ENCODE data around the gene METTL17.
"Not testable (repeated sequence)": the region's sequence is repeated elsewhere in the genome, so short reads cannot be mapped to it uniquely, and the experiment has no call there.

METTL17 gene, protein sequence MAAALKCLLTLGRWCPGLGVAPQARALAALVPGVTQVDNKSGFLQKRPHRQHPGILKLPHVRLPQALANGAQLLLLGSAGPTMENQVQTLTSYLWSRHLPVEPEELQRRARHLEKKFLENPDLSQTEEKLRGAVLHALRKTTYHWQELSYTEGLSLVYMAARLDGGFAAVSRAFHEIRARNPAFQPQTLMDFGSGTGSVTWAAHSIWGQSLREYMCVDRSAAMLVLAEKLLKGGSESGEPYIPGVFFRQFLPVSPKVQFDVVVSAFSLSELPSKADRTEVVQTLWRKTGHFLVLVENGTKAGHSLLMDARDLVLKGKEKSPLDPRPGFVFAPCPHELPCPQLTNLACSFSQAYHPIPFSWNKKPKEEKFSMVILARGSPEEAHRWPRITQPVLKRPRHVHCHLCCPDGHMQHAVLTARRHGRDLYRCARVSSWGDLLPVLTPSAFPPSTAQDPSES

DNA sequence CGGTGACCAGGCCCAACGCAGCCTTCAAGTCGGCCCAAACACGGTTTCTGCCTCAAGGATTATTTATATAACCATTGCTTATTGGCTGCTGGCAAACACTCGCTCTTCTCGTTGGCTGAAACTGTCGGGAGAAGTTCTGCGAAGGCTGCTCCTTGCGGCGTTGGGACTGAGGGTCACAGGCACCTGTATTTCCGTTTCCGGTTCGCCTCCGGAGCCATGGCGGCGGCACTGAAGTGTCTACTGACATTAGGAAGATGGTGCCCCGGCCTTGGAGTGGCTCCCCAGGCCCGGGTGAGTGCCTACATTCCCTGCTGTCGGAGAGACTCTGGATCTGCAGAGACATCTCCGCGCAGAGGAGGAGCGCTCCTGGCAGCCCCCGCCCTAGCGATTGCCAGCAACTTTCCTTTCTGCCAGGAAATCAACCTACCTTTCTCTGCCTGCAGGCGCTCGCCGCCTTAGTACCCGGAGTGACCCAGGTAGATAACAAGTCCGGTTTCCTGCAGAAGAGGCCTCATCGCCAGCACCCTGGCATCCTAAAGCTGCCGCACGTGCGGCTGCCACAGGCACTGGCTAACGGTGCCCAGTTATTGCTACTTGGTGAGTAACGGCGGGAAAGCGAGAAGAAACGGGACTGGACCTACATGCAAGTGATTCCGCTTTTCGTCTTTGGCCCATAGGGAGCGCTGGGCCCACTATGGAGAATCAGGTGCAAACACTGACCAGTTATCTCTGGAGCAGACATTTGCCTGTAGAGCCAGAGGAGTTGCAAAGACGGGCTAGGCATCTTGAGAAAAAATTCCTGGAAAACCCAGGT is at the start of gene METTL17:
Gene METTL17, plus strand, starts transcription at position 194 of the 814 bp plus-strand sequence. Its CDS starts 23 bp downstream, at position 217.
- peak; percentile 99 for DNase-seq

DNA sequence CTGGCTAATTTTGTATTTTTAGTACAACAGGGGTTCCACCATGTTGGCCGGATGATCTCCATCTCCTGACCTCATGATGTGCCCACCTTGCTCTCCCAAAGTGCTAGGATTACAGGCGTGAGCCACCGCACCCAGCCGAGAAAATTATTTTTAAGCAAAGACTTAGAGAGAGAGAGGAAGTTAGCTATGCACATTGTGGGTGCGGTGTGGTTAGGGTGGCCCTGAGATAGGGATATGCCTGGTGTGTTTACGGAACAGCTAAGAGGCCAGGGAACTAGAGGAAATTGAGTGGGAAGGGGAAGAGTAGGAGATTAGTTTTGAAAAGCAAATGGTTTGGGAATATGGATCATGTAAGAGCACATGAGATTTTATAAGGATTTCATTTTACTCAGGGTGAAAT is 44.6 kb upstream of the METTL17 start:
- DNase-seq: not testable (repeated sequence)

DNA sequence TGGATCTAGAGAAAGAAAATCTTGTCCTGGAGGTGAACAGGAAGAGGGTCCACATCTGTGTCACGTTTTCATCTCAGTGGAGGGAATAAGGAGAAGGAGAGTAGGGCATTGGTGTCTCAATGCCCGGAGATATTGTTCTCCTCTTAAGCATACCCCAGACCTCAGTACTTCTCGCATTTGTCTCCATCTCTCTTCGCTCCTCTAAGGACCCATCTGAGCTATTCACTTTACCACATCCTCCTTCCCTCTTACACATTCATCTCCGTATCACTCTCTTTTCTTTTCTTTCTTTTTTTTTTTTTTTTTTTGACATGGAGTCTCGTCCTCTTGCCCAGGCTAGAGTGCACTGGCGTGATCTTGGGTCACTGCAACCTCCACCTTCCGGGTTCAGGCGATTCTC is 43.1 kb upstream of the METTL17 start:
- not testable (repeated sequence) for DNase-seq

DNA sequence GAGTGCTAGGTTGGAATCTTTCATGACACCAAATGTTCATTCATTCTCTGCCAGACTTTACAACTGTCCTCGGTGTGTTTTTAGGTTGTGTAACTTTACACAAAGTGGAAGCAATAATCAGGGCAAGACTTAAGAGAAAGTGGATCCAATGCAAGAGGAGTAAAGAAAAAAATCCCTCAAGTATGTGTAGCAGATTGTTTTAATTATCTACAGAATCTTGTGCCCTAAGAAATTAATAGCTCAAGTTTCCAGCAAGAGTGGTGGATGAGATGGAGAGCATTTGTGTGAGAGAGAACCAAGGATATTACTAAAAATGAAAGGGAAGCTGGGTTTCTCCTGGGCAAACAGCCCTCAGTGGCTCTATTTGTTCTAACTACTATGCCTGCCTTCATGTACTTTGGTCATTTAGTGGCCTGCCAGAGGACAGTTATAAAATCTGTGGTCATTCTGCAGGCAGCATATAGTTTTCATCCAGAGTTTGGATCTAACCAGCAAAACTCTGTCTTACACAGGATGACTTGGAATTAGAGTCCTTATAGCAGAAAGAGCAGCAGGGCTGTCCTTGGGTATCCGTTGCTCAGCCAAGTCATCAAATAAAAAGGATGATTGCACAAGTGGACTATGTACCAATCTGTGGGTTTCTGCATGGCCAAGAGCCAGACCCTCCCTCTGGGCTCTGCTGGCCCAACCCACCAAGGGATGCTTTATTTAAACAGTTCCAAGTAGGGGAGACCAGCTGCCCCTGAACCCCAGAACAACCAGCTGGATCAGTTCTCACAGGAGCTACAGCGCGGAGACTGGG is 34.8 kb upstream of the METTL17 start, which contains the start of gene RNASE2:
Gene RNASE2, plus strand, starts transcription at position 752 of the 802 bp plus-strand sequence. CDS start 285 bp downstream, outside the sequence.
- not testable (repeated sequence) for DNase-seq

DNA sequence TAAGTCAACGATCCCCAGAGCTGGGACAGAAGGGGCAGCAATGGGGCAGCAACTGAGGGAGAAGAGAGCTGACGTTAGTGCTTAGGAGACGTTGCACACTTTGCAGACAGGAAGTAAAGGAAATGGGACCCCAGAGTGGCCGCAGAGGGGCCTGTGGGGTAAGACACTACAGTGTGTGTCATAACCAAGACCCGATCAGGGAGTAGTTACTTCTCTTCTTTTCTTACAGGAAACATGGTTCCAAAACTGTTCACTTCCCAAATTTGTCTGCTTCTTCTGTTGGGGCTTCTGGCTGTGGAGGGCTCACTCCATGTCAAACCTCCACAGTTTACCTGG is 34.3 kb upstream of the METTL17 start:
- DNase-seq: not testable (repeated sequence)

DNA sequence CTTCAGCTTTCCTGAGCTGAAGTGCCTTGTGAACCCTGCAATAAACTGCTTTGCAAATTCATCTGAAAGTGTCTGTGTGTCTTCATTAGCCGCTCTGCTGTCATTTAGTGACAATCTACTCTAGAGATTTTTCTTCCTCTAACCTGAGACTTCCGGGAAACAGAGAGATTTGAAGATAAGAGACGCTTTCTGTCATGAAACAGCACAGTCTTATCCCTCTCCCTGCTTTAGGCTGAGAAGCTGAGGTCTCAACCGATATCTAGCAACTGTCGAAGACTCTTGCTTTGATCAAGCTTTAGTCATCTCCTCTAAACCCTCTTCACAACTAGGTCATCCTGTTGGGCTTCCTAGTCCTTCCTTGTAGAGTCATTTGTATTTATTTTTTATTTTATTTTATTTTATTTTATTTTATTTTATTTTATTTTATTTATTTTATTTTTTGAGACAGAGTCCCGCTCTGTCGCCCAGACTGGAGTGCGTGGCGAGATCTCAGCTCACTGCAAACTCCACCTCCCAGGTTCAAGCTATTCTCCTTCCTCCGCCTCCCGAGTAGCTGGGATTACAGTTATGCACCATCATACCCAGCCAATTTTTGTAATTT is 33.3 kb upstream of the METTL17 start:
- no peak for DNase-seq

DNA sequence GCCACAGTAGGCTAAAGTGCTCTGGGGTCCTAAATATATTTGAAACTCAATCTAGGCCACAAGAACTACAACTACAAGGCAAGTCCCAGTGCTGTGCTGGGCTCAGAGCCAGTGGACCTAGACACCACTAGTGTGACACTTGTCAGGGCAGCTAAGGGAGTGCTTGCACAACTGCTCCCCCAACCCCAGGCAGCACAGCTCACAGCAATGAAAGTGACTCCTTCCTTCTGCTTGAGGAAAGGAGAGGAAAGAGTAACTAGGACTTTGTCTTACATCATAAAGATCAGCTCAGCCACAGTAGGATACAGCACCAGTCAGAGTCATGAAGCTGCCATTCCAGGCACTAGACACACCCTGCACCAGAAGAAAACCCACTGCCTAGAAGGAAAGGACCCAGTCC is 30.8 kb upstream of the METTL17 start:
- DNase-seq: not testable (repeated sequence)

DNA sequence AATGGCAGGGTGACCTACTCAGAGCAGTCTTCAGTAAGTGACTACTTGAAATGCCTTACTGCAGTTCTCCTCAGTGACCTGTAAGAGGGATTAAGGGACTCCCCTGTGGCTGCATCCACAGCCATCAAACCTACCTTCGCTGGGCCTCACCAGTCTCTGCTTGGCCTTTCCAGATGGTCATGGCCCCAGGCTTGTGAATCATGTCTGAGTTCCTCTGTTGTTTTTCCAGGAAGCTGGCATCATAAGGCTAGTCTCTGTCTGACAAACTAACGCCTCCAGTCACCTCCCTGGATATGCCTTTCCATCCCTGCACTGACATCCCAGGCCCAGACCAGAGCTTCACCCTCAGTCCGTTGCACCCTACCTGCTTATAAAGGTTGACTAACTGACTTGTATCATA is 20.4 kb upstream of the METTL17 start:
- no peak for DNase-seq

DNA sequence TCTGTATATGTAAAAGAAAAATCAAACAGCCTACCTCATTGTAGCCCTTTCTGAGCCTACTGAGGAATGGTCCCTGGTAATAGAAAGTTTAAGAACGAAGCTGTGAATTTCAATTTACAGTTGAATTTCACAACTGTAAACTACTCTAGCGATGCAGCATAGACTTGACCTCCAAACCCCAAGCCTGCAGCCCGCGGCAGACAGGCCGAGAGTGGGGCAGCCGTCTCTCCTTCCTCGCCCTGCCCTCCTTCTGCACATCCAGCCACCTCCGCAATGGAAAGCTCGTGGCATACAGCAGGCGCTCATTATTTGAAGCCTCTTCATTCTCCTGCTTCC is 19.2 kb upstream of the METTL17 start:
- DNase-seq: no peak

DNA sequence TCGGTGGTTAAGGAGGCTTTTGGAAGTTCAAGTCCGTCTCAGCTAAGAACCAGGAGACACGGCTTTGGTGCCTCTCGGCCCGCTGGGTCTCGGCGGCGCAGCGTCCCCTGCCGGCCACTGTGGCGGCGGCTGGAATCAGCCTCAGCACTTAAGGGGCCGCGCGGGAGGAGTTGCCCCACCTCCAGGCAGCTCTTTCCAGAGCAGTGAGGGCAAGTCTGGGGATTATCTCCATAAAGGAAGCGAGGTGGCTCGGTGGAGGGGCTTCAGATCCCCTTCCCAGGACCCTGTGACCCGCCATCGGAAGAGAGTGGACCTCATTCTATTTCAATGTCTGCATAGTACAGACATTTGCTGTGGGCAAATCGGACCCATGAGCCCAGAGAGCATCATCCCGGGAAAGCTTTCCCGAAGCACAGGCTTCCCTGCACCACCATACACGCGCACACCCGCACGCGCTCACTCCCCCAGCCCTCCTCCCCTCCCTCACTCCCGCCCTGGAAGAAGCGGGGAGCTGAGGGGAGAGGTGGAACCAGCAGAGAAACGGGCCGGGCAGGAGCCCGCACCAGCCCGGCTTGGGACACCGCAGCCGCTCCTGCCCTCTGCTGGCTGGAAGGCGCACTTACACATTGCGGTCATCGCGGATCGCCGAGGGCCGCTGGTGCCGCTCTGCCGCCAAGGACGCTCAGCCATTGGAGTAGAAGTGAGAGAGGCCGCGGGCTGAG is 18.6 kb upstream of the METTL17 start:
- DNase-seq: peak; percentile 82 to 84

DNA sequence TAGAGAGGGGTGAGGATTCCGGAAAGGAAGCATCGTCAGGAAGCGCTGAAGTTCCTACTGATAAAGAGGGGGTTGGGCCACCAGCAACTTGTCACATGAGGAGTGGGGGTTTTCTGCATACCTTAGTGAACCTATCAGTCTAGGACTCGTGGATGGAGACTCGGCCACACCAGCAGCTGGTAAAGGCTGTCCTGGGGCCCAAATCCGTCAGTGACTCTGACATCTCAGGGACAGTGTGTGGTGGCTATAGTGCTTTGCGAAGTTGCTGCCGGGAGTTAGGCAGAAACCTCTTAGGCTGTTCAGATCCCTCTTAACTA is 18.1 kb upstream of the METTL17 start:
- DNase-seq: no peak

DNA sequence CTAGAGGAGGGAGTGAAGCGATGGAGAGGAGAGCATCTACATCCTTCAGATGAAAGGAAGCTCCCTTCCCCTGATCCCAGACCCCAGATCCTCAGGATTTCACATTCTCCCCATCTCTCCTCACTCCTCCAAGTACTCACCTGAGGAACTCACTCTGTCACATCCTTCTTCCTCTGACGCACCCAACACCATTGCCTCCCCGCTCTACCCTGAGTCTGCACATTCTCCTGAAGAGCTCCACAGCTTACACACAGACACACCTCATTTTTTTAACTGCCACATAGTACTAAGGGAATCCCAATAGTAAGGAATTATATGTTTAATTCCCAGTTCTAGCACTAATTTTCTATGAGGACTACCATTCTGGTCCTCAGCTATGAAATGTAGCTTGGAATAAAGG is 16.3 kb upstream of the METTL17 start:
- no peak for DNase-seq

DNA sequence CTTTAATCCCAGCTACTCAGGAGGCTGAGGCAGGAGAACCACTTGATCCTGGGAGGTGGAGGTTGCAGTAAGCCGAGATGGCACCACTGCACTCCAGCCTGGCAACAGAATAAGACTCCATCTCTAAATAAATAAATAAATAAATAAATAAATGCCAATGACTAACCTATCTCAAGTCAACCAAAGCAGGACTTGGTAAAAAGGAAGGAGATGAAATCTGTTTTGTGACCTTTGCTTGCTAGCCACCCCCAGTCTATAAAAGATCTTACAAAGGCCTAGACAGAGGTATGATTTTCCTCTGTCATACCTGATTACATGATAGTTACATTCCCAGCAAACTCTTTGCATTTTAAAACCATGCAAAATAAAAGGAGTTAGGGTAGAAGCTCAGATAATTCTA is 13.5 kb upstream of the METTL17 start:
- no peak for DNase-seq

DNA sequence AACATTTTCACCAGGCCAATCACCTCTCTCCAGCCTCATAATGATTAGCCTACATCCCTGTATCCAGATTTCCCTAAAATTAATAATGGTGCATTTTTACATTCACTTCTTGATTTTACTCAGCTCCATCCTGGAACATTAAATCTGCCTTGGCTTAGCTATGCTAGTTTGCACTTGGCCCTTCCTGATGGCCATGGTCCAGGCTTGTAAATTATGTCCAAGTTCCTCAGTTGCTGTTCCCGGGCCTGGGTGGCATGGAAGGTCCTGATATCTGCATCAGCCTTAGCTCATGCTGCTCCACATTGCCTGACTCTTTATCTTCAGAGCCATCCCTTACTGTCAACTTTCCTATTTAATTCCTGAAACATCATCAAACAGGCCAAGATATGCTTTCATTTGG is 11.1 kb upstream of the METTL17 start:
- DNase-seq: no peak

DNA sequence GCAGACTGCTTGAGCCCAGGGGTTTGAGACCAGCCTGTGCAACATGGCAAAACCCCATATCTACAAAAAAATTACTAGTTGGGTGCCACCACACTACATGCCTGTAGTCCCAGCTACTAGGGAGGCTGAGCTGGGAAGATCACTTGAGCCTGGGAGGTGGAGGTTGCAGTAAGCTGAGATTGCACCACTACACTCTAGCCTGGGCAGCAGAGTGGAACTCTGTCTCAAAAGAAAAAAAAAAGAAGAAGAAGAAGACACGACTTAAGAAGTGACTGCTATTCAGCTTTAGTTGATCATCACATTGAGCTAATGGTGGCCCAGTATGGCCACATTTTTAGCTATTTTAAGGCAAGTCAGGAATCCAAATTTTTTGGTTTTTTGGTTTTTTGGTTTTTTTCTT is 8.9 kb upstream of the METTL17 start:
- no peak for DNase-seq

DNA sequence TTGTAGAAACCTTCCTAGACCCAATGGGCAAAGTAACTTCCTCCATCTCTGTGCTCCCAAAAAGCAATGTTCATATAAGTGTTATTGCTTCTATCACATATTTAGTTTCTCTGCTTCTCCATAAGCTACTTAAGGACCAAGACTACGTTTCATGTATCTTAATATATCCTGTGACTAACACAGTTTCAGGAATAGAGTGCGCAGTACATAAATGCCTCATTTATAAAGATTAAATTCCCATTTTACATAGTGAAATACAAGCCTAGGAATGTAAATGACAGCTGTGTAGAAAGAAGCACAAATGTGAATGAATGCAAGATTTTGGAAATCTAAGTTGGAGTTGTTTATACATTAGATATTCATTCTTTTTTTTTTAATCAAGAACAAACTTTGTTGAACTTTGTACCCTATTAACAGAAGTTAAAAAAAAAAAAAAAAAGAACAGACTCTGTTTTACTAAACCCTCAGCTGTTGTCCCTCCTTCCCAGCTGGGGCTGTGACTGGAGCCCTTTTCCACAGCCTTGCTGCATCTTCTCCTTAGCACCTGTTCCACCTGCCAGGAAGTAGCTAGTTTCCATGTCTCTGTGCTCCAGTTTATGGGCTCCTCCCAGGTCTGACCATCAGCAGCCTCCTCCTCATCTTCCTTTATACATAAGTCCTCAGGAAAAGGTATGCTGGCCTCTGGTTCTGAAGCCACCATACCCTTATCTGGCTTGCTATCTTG is 7.0 kb upstream of the METTL17 start:
- no peak for DNase-seq

DNA sequence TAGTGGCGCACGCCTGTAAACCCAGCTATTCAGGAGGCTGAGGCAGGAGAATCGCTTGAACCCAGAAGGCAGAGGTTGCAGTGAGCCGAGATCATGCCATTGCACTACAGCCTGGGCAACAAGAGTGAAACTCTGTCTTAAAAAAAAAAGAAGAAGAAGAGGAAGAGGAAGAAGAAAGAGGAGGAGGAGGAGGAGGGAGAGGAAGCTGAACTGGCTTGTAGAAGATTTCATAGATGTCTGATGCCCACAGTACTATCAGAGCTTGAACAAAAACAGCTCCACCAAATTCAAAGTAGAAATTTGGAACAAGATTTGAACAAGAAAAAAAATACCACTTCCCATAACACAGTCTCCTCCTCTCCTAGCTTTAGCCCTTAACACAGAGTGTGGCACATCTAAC is 4.1 kb upstream of the METTL17 start:
- not testable (repeated sequence) for DNase-seq

DNA sequence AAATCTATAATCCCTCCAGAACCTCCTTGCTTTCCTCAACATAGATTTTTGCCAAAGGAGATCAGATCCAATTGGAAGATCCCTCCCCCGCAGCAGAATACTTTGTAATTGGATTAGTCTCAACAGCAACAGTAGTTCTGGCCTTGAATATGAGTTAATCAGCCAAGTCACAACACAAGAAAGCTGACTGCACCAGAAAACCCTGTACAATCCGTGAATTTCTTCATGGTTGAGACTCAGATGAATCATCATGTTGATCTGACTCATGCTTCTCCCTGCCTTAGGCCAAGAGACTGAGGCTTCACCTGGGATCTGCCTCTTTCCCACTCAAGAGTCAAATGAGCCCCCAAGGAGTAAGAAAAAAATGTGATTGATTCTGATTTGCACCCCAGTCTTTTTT is 3.0 kb upstream of the METTL17 start:
- no peak for DNase-seq

DNA sequence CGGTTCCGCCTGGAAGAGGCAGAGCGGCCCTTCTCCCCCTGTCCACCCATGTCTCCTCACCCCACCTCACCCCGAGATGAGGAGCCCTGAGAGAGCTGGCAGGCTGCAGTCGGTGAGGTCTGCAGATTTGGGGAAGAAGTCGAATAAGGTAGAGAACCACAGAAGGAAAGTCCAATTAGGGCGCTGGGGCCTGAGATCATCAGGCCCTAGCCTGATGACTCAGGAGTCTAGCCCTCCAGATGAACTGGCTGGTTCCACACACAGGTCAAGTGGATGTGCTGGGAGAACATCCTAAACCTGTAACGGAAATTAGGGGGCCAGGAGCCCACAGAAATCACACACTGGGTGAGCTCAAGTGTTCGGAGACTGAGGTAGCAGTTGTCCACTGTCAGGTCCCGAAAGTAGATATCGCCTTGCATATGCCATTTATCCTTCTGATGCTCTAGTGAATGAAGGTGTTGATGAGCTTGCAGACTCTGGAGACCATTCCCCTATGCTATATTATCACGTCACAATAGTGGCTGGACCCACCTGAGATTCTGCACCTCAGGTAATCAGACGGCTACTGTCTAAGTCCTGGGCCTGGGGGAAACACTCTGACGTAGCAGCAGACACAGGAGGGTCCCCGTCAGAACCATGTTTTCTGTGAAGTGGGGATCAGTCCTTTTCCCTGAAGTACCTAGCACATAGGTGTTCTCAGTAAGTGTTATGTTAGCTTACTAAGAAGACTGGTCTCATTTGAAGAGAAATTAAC is 886 bp upstream of the METTL17 start:
- DNase-seq: no peak

DNA sequence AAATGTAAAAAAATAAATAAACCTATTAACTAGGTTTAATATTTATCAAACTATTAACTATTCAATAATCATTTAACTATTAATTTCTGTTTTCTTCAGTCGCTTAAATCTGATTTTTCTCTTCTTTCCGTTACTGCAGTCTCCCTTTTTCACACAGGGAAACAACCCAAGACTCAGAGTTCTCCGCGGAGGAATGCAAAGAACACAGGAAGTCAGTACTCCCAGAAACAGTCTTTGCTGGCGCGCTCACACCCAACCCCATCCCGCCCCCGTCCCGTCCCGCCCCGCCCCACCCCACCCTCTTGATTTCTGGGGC is 351 bp upstream of the METTL17 start:
- DNase-seq: no peak

DNA sequence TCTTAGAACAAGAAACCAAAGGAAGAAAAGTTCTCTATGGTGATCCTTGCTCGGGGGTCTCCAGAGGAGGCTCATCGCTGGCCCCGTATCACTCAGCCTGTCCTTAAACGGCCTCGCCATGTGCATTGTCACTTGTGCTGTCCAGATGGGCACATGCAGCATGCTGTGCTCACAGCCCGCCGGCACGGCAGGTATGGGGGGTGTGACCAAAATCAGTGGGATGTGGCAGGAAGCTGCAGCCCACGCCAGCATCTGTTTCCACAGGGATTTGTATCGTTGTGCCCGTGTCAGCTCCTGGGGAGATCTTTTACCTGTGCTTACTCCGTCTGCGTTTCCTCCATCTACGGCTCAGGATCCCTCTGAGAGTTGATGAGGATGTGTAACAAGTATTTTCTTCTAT is 6.7 kb downstream of the METTL17 start:
- DNase-seq: no peak

Data from SHP77 (cell line).